Measurements from ENCODE around the gene MPO. TPM values are rescaled to one million over a fixed set of nuclear protein-coding genes. Genes with fewer than 3 reads are reported as not detected.

MPO gene
- total RNA-seq, 4 donors from 2014 or later, result 0.19 to 0.84 TPM; not detected in 2

- ATAC-seq (ENCODE audit: low FRiP score), result no peak
- TF ChIP-seq, protein P1, sequence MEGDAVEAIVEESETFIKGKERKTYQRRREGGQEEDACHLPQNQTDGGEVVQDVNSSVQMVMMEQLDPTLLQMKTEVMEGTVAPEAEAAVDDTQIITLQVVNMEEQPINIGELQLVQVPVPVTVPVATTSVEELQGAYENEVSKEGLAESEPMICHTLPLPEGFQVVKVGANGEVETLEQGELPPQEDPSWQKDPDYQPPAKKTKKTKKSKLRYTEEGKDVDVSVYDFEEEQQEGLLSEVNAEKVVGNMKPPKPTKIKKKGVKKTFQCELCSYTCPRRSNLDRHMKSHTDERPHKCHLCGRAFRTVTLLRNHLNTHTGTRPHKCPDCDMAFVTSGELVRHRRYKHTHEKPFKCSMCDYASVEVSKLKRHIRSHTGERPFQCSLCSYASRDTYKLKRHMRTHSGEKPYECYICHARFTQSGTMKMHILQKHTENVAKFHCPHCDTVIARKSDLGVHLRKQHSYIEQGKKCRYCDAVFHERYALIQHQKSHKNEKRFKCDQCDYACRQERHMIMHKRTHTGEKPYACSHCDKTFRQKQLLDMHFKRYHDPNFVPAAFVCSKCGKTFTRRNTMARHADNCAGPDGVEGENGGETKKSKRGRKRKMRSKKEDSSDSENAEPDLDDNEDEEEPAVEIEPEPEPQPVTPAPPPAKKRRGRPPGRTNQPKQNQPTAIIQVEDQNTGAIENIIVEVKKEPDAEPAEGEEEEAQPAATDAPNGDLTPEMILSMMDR (IDR thresholded peaks at IDR 0.05), result no peak
- peak; percentile 18 for DNase-seq (ENCODE audit: low spot score)
These were observed 33.3 kb upstream of the MPO start for GRCh38 chr17:58313815-58314705.

DNA sequence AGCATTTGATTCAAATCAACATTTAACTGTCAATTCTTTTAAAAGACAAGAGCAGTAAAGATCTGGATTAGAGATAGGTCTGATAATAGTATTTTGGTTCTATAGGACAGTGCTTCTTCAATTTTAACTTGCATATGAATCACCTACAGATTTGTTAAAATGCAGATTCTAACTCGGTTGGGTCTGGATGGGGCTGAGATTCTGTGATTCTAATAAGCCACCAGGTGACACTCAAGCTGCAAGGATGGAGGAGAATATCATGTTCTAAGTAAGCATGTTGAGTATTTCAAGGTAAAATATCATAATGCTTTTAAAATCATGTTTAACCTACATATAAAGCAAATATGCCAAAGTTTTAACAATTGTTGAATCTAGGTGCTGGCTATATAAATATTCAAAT, 32.1 kb upstream of the MPO start:
- ATAC-seq (ENCODE audit: low FRiP score) (no peak), DNase-seq (ENCODE audit: low spot score) (no peak)
- TF ChIP-seq, protein P1 (IDR thresholded peaks at IDR 0.05), result no peak

GRCh38 chr17:58312021-58312630, 31.4 kb upstream of the MPO start:
- peak; percentile 13 for DNase-seq (ENCODE audit: low spot score)
- TF ChIP-seq, protein P1 (IDR thresholded peaks at IDR 0.05), result no peak
- no peak for ATAC-seq (ENCODE audit: low FRiP score)

DNA sequence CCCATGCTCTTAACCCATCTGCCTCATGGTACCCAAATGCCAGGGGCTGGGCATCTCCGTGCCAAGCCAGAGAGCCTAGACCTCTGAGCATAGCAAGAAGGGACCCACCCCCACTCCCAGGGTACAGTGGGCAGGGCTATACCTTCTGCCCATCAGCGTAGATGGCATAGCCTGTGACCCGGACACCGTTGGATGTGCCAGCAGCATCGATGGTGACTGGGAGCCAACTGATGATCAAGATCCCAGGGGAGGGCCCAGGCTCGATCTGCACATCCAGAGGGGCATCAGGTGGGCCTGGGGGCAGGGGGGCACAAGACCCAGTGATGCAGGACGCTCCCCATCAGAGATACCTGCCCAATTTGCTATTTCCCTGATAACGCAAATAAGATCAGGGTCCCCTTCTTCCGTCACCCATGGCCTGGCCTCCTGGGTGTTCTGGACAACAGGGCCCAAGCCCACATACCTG, 30.7 kb upstream of the MPO start:
- TF ChIP-seq, protein P1 (IDR thresholded peaks at IDR 0.05), result no peak
- no peak for DNase-seq (ENCODE audit: low spot score)

GRCh38 chr17:58310511-58311428, 30.0 kb upstream of the MPO start:
- TF ChIP-seq, protein P1 (IDR thresholded peaks at IDR 0.05), result no peak
- ATAC-seq (ENCODE audit: low FRiP score) (no peak), DNase-seq (ENCODE audit: low spot score) (no peak)

More for the DNA sequence above, 30.7 kb upstream of the MPO start:
- no peak for ATAC-seq (ENCODE audit: low FRiP score)

DNA sequence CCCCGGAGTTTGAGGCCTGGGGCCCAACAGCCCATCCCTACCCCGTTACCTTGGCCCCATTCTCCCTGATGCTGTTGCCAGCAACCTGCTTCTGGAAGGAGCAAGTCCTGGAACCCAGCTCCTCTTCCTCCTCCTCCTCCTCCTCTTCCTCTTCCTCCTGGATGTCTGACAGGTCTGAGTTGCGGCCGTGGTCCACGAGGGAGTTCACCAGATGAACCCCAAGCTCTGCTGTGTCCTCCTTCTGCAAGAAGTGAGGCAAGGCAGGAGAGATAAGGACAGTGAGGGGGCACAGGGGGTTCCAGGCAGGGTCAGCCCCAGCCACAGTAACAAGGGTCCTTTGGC, 29.2 kb upstream of the MPO start:
- TF ChIP-seq, protein P1 (IDR thresholded peaks at IDR 0.05), result no peak
- ATAC-seq (ENCODE audit: low FRiP score) (no peak), DNase-seq (ENCODE audit: low spot score) (no peak)
